Measurements from ENCODE around the gene CSGALNACT2.

GRCh38 chr10:43219848-43220247 is 81.6 kb downstream of the CSGALNACT2 start:
- no peak for TF ChIP-seq POLR2A (IDR thresholded peaks at IDR 0.05; ENCODE audit: low read length)
- TF ChIP-seq GATA1 (IDR thresholded peaks at IDR 0.05; ENCODE audit: low read depth, low read length), result no peak

All from erythroblast (primary cell).